DMS79 (cell line): ENCODE results near the gene PLA2G4A.

ENCODE experiments used
- DNase-seq: peaks from one replicate; lab custom pipeline; 2025; lab: John Stamatoyannopoulos, UW

Gene PLA2G4A

DNA sequence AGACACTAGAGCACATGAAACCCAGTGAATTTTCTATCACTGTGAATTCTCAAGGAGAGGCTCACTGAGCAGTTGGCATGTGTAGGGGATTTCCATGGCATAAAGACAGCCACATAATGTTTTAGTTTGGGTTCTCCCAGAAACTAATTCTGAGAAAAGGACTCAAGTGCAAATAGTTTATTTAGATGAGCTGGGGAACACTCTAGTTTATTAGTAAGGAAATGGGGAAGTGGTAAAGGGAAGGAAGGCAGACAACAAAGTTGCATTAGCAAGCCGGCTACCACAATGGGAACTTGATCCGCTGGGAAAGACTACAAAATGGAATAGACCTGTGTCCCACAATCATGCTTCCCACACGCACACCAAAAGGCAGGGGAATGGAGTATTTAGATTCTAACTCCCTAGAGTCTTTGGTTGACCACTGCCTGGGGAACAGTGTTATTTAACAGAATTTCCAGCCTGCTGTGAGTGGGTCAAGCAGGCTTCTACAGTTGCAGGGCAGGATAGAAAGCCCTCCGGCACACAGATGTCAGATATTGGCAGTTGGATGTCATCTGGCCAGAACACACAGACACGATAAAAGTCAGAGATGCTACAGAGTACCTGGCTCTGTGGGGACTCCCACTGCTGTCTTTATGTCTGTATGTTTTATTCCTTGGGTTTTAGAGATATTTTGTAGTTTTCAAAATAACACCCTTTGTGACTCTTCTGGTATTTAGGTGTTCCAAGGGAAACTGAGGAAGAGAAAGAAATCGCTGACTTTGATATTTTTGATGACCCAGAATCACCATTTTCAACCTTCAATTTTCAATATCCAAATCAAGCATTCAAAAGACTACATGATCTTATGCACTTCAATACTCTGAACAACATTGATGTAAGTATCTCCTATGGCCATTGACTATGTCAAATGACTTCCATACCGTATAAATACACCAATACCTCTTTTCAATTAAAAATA is 150.1 kb downstream of the PLA2G4A start:
- DNase-seq: no peak

DNA sequence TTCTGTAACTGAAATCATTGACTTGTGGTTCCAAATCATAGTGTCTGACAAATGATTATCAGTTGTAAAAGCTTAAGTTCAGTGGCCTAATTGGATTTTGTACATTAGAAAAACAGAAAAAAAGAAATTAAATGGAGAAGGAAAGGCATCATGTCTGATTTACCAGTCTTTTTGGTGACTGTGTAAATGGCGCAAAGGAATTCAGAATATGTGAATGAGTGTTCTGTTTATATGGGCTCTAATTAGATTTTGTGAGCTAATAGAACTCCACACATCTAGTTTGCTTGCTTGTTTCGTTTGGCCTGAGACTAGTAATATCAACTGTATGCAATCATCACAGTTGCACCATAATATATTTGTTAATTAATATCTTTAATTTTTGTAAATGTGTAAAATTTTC is 151.7 kb downstream of the PLA2G4A start:
- DNase-seq: no peak

DNA sequence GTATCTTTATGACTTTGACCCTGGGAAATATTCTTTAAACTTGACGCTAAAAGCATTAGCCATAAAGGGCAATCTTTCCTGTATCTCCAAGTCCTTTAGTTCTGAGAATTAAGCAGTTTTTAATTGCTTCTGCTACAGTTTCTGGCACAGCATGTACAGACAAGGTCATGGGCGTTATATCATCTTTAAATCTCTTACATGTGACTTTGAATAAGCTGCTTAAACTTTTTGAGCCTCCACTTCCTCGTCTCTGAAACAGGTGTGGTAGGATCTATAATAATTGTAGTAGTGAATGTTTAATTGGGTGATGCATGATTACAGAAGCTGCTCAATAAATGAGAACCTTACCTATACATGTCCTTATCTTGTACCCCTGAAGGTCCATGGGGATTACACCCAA is 153.4 kb downstream of the PLA2G4A start:
- DNase-seq: no peak

DNA sequence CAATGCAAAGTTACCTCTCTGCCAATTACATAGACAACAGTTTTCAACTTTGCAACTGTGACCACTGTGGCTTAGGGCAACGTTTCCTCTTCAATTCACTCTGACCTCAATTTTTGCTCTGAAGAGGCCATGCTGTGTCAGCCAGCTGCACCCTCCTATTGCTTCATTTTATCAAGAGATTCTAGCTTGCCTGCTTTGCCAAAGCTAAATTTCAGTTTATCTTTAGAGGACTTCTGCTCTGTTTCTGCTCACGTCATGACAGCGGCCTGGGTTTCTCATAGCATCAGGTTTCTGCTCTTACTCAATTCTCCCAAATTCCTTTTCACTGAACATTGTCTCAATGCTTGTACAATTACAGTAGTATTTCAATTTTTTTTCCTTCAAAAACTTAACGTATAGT is 154.6 kb downstream of the PLA2G4A start:
- DNase-seq: no peak

DNA sequence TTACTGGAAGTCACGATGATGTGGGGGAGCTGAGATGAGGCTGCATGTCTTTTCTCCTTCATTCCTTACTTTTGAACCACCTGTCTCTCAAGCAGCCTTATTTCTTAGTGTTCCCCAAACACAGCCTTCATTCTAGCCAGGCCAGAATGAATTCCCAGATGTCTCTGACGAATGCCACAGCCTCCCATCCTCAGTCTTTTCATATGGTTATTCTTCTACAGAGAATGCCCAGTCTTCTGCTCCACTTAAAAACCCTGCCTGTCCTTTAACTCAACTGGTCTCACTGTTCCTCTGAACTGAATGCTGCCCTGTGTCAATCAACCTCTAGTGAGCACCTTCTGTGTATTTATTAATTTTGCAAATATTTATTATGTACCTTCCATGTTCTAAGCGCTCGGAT is 156.2 kb downstream of the PLA2G4A start:
- DNase-seq: no peak

DNA sequence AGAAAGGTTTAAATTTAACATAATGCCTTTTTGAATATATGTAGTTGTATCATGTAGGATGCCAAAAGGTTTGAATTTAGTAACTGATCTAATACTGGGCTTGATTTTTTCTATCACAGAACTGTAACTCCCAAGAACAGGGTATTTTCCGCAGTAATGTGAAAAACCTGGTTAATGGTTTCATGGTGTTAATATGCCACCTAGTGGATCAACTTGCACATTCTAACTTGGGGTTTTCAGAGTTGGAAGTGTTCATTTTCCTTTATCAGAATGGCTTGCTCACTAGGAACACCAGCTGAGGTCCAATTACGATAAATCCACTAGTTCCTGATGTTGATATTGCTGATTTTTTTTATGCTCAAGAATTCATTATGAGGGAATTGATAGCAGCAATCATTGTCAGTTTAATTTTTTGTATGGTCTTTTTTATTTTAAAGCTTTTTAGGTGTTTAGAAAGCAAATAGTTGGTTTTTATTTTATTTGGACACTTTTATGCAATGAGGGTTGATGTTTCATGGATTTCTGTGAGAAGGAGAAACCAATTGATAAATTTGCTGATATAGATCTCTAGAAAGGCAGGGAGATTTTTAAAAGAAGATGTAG is 157.2 kb downstream of the PLA2G4A start:
- DNase-seq: peak; percentile 13

DNA sequence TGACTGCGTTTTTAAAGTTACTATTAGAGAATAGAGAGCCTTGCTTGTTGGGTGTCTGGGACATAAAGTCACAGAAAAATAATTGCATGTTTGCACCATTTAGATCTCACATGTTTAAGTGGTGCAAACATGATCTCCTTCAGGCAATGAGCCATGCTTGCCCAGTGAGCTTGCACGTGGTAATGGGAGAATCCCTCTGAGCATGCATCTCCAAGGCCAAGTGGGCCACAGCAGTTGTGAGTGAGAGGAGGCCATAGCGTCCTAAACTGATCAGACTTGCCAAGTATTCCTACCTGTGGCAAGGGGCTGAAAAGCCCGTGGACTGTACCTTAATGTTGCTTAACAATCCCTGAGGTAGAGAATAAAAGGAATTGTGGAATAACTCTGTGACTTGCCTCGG is 158.3 kb downstream of the PLA2G4A start:
- DNase-seq: no peak

DNA sequence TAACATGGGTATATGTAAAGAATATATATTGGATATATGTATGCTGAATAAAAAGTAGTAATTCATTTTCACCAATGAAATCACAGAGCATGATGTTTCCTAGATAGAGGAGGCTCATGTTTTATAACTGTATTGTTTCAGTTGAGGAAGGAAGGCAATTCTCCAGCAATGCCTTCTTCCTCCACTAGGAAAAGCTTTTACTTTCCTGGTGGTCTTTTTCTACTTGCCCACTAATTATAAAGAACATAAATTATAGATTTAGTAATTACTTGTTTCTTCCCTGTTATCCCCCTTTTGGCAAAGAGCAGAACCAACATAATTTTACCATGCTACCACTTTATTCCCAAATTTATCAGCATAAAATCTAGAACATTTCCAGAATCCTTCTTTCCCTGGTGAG is 159.0 kb downstream of the PLA2G4A start:
- DNase-seq: no peak

DNA sequence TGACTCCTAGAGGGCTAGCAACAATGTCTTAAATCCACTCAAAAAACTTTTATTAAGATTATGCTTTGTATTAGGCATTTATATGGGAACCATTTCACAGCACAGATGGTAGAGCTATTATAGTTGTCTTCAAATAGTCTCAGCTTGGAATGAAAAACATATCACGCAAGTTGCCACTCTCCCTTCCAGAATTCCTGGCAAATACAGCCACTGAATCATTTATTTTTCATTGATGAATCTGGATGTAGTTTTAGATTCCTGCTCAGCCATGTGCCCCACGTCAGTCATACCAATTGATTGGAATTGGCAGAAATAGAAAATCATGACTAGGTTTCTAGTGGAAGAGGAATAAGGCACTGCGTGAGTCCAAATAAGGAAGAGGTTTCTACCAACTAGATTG is 165.2 kb downstream of the PLA2G4A start:
- no peak for DNase-seq

DNA sequence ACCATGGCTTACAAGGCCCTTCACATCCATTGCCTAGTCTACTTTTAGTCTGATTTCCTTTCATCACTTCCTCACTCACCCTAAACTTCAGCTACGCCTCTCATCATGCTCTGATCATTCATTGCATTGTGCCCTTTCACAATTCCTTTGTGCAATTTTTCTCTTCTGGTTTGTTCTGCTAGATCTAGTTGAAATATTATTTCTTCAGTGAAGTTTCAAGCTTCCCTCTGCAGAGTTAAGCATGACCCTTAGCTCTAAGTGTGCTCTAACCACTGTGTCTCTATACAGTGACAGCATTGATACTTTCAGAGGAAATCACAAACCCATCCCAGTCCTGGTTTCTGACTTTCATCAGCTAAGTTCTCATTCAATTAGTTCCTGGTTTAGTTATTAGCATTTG is 166.1 kb downstream of the PLA2G4A start:
- no peak for DNase-seq

DNA sequence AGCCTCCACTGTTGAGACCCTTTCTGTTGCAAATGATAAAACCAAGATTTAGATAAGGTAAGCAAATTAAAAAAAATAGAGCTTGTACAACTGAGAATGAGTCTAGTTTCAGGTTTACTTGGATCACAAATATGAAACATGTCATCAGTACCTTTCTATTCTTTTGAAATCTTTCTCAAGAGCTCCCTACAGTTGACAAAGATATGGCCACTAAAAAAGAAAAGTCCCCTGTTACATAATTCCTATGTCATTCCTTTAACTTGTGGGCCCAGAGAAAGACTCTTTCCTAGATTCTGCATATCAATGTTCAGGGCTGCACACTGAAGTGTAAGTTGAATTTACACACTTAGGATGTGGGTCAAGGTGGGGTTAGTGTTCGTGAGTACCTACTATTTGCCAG is 168.1 kb downstream of the PLA2G4A start:
- DNase-seq: no peak

DNA sequence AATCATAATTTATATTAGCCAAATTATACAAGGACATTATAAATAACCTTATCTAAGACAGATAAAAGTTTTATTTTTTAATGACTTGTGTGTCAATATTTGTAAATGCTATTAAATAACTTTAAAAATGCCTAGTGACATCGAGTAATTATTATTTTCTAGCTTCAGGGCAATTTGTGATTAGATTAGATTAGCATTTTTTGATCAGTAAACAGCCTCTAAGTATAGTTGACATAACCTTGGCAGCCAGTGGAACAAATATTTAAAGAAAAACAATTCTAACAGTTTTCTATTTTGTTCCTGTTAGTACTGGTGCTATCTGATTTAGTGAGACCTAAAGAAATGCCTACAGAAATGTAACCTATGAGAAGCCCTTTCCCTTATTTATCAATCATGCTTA is 169.1 kb downstream of the PLA2G4A start:
- DNase-seq: no peak

DNA sequence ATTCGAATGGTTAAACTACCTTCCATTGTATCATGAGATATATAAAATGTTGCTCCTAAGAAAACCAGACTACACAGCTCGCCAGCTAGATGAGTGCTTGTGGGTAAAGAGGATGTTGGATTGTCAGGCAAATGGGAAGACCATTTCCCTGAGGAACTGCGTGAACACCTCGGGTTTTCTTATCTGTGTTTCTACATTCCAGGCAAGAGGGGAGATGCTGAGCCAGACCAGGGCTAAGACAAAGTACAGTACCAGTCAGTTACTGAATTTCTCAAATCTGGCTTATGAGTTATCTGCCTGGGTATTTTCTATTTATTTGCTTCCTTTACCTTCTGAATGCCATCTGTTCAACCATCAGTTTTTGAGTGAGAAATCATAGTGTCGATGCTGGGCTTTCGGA is 170.8 kb downstream of the PLA2G4A start:
- DNase-seq: no peak

DNA sequence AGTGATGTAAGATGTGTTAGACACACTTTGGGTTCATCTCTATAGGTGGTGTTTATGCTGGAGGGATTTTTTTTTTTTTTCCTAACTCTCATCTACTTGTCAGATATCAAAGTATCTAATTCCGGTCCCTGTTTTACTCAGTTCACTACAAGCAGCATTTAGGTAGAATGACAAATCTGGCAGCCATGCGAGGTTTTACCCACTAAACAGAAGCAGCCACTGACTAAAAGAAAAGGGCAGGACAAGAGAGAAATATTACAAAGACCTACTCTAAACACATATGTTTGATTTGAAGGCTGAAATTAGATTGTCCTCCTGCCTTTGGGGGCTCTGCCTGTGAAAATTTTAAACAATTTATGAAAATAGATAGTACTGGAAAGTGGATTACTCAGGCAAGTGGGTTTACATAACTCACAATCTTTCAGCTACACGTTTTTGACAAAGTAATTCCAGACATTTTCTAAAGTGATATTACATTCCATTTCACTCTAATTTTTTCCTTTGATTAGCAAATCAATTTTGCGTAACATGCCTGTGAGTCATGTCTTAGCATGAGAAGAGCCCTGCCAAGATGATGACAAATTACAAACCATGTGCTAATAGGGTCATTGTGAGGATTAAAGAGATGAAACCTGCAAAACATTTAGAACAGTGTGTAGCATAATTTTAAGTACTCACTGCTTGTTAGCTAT is 172.6 kb downstream of the PLA2G4A start:
- no peak for DNase-seq

DNA sequence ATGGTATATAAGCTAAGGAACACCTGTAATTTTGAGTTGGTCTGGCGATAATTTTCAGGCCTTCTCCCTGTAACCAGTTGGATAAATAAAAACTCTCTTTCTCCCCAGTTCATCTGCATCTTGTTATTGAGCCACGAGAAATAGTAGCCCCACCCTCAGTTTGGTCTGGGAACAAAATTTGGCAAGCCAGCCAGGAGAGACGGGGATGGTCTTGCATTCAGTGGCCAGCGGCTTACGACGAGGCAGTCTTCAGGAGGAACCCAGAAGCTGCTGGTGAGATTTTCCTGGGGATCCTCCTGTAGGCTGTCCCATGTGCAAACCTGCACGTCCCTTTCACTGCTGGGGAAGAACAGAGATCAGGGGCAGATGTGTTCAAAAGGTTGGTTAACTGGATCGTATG is 174.6 kb downstream of the PLA2G4A start:
- no peak for DNase-seq

DNA sequence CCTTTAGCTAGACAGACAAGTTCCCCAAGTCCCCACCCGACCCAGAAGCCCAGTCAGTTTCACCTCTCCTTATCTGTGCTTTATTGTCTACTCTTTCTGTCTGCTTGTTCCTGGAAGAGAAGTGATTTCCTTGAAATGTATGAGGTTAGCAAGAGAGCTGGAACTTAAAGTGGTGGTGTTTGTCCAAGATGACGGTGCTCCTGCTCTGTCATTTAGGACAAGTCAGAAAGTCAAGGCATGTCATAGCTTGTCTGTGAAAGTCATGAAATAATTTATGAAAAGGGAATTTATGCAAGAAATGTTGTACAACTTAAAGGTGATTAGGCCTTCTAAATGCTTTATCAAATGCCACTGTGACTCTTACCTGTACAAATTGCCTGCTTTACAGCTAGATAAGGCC is 178.1 kb downstream of the PLA2G4A start:
- no peak for DNase-seq

DNA sequence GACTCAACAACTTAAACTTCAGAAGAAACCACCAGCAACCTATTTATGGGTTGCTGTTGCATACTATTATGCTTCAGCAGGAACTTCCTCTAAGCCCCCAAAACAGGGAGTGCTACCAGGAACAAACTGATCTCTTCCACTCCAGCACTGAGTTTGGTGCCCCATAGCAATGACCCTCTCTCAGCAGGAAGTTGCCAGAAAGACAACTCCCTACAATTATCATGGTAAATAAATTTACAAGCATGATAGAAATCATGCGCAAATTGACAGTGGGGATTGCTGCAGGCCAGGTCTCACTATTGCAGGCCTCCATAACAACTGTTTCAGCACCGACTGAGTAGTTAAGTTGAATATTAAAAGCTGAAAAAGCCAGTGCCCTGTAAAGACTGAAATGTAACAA is 180.6 kb downstream of the PLA2G4A start:
- DNase-seq: no peak

DNA sequence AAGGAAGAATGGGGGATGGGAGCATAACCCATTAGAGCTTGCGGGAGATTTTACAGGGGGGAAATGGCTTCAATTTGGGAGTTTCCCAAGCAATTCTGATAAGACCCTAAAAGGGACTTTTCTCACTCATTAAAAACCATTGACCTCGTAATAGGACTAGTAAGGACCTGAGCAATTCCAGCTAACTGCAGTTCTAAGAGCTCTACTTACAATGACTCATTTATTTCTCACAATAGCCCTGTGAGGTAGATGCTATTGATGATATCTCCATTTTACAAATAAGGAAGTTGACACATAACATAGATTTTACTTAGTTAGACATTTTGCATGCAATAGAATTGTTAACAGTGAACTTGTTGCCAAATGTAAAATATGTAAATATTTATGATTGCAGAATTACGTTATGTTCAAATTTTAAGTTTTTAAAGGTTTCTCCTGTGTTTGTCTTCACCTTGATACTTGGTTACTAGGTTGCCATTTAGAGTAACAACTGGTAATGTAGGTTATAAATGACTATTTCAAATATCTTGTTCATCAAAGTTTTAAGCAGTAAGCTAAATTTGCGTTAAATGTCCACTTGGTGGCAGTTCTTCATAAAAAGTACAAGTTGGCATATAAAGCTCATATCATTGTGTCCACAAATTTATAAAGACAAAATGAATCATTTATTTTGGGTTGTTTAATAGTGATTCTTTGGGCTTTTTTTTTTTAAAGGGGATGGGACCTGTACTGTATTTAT is 182.0 kb downstream of the PLA2G4A start:
- no peak for DNase-seq

DNA sequence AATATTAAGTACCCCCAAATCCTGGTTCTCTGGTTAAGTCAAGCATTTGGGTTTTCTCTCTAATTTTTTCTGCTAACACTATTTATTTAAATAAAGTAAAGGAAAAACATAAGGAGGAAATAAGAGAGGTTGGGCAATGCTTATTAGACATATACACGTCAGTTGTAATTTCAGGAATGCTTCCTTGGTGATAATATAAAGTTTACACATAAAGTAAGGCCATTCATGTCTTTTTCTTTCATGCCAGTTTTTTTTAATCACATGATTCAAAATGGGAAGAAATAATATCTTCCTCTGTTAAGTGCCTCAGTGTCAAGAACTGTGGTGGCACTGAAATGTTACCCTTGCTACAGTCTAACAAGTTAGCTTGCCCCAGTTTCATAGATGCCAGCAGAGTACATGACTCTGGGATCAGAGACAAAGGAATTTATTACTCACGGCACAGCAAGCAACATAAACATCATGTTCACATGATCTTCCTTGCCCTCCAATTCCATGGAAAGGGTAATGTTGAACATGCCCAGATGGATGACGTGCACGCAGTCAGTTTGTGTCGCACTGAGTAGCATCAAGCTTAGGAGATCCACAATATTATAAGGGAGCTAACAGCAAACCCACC is 184.9 kb downstream of the PLA2G4A start:
- DNase-seq: no peak

DNA sequence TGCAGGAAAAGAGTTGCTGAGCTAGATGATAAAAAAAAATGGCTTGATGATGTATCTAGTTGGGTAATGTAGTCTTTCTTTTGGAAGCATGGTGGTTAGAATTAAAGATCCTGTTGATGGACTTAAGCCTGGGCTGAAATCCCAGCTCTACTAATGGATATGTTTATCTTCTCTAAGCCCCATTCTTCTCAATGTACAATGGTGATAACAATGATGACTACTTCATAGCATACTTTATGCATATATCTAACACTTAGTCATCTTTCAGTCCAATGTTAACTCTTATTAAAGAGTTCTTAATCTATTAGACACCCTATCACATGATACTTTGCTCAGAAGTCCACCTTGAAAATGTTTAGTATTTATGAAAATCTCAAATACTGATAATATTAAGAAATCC is 189.5 kb downstream of the PLA2G4A start:
- DNase-seq: no peak

DNA sequence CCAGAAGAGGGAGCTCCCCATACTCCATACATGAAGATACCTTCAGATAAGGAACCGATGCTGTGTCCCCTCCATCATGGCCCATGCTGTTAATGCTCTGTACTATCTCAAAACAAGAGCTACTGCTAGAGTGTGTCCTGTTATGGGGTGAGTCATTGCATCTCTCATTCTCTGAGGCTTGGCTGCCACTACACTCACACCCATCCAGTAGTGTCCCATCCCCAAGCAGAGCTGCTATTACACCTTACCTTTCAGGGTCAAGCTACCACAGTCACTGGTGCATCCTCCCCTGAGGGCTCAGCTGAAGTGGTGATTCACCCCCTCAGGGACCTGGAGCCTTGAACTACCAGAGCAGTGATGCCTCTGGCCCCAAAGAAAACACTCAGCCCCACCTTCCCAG is 198.5 kb downstream of the PLA2G4A start:
- no peak for DNase-seq
